Subcutaneous adipose tissue (tissue), 4 donors: ENCODE results near the gene MAP2K1. TPM values are rescaled to one million over a fixed set of nuclear protein-coding genes. Genes with fewer than 3 reads are reported as not detected.

Experiments
- CTCF ChIP-seq: fragments of 450-650 bp; IDR thresholded peaks from one replicate; pipeline ENCODE4 v1.5.1; 2016; ENCODE audit warnings: low read depth, mild to moderate bottlenecking, control low read depth, antibody characterized with exemption, moderate library complexity
- total RNA-seq, 4 donors: library from RNA; depleted of rRNA; stranded (reverse); fragments of >200 nt; gene quantifications; one replicate each; pipeline ENCODE4 v1.1.0, GENCODE V29; 2016

Gene MAP2K1
- total RNA-seq, 4 donors from 2014 or later, result 57.6 to 70.7 (median 65.4) TPM

- no peak for TF ChIP-seq CTCF
These were observed 21.5 kb downstream of the MAP2K1 start for GRCh38 chr15:66408254-66408653.

GRCh38 chr15:66408675-66409282, 22.1 kb downstream of the MAP2K1 start:
- TF ChIP-seq CTCF, result no peak

- no peak for TF ChIP-seq CTCF
These were observed 22.9 kb downstream of the MAP2K1 start for GRCh38 chr15:66409565-66410108.

- TF ChIP-seq CTCF, result no peak
These were observed 24.5 kb downstream of the MAP2K1 start for GRCh38 chr15:66411190-66411589.

- no peak for TF ChIP-seq CTCF
These were observed 25.5 kb downstream of the MAP2K1 start for GRCh38 chr15:66412220-66412619.

GRCh38 chr15:66413579-66413978, 26.9 kb downstream of the MAP2K1 start:
- no peak for TF ChIP-seq CTCF

GRCh38 chr15:66415360-66415759, 28.6 kb downstream of the MAP2K1 start:
- no peak for TF ChIP-seq CTCF
